Amygdala (tissue), 56 donors: ENCODE measurements around the gene ARNT2.

Source experiments
- DNase-seq, 56 donors: peaks; one replicate each; lab custom pipeline; 2025; lab: John Stamatoyannopoulos, UW

Gene ARNT2

DNA sequence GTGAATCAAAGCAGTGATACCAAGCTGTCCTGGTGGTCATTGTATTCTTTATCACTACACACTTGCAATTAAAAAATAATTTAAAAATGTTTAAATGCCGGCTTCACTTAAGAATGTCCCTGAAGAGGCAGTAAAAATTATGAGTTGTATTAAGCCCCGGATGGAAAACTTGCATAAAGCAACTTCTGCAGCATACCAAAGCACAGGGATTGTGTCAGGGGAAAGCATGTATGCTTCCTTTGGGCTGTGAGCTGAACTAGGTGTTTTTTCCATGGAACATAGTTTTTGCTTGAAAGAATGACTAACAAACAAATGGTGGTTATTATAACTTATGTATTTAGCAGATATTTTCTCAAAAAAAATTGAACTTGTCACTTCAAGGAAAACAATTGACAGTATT, 143.1 kb downstream of the ARNT2 start:
- DNase-seq = no peak

DNA sequence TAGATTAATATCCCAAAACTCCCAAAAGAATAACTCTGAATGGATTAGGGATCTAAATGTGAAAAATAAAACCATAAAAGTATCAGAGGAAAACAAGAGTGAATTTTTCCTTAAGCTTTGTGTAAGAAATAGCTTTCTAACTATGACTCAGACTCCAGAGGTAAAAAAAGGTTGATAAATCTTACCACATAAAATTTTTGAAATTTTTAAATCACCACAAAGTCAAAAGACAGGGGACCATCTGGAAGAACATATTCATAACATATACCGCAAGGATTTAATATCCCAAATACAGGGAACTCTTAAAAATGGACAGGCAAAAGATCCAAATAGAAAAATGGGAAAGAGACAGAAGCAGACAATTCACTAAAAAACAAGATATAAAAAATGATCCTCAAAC, 145.0 kb downstream of the ARNT2 start:
- DNase-seq = no peak

DNA sequence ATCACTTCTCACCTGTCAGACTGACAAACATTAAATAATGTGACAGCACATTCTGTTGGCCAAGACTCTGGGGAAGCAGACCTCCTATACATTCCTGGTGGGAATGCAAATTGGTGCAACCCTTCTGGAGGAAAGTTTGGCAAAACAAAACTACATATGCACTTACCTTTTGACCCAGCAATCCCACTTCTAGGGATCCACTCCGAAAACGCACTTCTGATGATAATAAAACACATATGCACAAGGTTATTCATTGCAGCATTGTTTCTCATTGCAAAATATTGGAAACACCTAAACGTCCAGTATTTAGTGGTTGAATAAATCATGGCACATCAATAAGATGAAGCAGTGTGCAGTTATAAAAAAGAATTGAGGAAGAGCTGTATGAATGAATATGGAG, 145.5 kb downstream of the ARNT2 start:
- no peak for DNase-seq

DNA sequence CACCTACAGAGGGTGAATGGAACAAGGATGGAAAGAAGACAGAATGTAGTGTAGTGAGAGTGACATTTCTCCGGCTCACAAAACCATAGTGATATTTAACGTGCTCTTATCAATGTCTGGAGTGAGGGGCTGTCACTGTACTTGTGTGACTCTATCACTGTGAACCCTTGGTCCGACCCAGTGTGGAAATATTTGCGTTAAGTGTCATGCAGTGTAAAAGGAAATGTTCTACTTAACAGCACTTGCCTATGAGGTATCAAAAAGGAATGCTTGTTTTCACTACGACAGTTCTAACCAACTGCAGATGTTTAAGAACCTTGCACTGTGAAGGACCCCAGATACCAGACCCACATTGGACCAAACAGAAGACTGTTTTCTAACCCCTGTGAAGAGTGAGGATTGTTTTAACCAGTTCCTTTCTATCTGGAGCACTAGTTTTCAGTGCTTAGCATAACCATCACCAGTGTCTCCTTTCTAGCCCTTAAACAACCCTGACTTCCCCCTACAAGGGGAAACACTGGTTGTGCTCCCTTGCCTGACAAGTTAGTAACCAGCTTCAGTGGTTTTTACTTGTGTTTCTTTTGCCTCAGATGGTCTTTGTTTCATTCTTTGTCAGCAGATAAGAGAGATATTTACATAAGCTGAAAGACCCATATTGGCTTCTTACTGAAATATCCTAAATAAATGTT, 146.2 kb downstream of the ARNT2 start:
- no peak for DNase-seq

DNA sequence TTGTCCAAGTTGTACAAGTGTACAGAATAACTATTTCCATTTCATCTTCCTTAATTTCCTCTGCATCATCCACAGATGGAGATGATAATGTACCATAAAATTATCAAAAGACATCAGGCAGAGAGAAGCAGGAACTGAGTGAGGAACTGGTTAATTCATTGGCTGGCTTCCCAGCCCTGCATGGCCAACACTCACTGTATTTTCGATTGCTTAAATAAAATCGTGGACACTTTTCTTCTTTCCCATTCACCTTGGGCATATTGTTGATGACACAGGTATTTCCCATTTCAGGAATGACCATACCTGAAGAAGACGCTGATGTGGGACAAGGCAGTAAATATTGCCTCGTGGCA, 146.7 kb downstream of the ARNT2 start:
- no peak for DNase-seq

DNA sequence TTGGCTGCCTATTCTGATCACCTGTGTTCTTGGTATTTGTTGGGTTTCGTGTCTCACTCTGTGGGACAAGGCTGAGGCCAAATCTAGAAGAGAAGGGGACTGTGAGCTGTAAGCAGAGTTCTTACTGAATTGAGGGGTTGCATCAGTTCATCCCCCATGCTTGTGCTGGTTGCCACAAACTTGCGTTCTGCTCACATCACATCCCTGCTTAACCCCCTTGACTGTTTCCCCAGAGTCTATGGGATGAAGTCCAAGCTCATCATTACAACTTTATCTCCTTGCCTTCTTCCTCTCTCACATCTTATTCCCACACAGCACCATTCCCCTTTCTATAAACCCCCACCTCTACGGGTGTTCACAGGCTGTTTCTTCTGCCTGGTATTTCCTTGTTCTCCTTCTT, 147.2 kb downstream of the ARNT2 start:
- DNase-seq = no peak

DNA sequence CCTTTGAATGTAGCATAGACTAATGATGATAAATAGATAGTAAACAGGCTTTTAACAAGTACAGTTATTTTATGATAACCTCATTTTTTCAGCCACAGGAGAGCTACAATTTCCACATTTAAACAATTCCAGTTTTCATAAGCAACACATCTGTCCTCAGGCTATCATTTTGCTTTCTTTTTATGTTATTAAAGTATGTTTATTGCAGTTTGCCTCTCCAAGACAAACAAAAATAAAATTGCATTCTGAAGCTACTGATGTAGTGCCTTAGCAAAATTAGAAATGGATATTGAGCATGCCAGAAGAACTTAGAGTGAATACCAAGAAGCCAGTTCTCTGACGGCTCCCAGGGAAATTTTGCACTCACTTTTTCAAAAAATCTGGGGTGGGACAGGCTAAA, 150.4 kb downstream of the ARNT2 start:
- DNase-seq = no peak

DNA sequence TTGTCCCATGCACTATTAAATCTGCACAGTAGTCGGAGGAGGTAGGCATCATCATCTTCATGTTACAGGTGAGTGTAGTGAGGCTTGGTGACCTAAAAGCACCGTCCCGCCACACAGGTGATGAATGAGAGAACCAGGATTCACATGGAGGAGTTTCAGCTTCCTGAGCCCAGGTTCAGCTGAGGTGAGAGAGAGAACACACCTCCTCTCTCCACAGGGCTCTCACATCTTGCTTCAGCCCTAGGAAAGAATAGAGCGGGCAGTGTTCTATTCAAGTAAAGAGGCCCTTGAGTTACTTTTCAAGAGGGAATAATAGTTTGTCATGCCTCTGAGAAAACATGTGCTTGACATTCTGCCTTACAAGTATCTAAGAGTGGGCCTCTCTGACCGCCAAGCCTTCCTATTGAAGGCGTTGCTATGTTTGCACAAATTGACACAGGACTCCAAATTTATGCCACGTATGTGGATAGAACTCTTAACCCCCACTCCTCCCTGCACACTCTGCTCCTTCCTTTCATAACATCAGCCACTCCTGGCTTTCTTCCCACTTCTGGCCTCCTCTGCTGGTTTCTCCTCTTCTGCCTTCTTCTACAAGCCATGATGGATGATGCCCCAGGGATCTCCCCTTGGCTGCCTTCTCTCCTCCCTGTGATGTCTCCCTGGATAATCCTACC, 152.6 kb downstream of the ARNT2 start:
- DNase-seq = no peak

DNA sequence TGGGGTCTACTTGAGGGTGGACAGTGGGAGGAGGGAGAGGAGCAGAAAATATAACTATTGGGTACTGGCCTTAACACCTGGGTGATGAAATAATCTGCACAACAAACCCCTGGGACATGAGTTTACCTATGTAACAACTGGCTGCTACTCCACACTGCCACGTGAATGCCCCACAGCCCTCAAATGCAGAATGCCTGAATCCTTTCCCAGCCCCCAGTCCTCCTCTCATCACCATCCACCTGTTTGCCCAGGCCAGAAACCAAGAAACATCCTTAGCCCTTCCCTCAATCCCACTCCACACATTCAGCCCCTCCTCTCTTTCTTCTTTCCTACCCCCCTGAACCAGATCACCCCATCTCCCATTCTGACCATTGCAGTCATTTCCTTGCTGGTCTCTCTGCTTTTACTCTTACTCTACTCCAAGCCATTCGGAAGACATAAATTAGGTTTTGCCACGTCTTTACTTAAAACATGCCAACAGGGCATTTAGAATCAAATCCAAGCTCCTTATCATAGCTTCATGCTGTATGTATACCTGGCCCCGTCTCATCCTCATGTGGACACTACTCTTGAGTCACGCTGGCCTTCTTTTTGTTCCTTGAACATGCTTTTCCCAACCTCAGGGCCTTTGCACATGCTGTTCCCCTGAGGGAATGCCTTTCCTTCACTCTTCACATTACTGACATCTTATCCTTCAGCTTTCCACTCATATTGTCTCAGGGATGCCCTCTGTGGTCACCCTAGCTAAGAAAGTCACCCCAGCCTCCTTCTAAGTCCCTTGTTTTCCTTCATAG, 153.5 kb downstream of the ARNT2 start:
- no peak for DNase-seq

DNA sequence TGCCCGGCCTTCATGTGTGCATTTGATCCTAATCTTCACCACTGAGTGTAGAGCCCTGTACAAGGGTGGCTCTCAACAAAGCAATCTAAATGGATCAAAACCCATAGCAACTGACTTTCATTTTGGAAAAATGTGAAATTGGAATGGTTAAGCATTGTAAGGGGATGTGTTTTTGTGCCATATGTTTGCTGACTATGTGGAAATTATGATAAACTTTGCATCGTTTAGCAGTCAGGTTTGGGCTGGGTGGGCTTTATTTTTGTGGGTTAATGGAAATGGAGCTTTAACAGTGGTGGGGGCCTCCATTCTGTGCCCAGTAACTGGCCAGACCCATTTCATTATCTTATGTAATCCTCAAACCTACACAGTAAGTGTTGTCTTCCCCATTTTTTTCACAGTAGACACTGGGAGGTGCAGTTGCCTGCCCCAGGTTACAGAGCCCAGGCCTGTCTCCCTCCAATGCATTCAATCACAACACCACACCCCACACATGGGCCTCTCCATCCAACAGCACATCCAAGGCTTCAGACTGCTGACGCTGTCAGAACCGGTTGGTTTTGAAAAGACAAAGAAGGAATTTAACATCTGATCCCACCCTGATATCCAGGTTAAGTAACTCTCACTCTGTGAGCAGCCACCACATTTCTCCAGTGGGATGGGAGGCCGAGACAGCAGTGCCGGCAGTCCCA, 154.6 kb downstream of the ARNT2 start:
- no peak for DNase-seq

DNA sequence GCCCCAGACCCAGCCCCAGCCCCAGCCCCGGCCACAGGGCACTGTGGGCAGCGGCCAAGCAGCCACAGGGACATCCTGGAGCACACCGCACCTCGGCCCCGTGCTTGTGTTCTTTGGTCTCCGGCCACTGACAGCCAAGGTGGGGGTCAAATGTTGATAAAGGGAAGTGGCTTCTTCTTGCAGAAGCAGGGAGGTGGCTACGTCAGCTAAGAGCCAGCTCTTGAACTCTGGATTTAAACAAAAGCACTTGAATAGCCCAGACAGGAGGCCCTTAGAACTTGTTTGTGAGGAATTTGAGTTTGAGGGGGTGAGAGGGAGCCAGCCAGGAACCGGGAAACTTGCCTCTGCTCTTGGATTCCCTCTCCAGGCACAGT, 155.1 kb downstream of the ARNT2 start:
- DNase-seq = no peak

DNA sequence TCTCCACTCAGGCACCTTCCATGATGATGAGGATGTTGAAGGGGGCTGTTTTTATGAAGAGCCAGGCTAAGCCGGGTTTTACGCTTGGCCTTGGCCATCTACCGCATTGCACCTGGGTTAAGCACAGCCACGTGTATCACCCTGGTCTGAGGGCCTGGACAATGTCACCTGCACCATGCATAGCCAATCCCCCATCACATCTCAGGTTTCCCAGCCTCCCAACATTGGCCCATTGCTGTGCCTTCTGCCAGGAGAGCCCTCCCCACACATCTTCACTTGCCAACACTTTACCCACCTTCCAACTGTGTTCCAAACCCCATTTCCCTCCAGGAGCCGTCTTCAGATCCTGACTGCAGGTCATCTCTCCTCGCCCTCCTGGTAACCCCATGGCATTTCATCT, 155.6 kb downstream of the ARNT2 start:
- no peak for DNase-seq

DNA sequence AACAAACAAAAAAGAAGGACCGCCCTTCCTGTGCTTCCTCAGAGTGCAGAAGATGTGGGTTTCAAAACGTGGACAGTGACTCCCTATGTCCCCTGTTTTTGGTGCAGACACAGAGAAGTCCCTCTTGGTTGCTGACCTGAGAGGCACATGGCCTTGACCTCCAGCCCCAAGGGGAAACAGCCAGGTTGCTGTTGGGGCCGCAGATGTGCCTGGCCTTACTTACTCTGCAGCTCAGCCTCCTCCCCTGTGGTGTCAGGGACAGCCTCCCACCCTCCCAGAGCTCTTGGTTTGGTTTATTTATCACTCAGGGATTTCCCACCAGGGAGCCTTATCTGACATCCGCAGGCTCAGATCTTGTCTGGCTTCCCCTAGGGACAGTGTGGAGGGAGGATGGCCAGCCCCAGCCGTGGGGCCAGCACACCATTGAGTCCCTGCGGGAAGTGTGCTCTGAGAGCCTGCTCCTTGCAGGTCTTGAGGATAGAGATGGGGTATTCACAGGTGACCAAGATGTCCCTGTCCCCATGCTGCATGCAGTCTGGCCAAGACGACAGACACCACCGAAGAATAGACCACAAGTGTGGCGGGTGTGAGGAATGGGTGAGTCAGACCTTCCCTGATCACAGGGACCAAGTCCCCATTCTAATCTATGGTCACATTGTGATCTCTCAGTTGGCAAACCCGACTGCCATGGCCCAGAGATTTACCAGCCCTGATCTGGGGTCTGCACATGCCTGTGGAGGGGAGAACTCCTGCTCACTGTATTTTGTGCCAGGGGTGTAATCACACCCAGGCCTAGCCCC, 156.6 kb downstream of the ARNT2 start:
- no peak for DNase-seq

DNA sequence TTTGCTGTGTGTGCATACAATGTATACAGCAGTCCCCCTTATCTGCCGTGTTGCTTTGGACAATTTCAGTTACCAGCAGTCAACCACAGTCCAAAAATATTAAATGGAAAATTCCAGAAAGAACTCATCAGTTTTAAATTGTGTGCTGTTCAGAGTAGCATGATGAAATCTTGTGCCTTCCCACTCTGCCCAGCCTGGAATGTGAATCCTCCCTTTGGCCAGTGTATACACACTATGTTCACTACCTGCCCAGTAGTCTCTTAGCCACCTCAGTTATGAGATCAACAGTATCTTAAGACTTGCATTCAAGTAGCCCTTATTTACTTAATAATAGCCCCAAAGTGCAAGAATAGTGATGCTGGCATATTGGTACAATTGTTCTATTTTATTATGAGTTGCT, 157.3 kb downstream of the ARNT2 start:
- DNase-seq = no peak

DNA sequence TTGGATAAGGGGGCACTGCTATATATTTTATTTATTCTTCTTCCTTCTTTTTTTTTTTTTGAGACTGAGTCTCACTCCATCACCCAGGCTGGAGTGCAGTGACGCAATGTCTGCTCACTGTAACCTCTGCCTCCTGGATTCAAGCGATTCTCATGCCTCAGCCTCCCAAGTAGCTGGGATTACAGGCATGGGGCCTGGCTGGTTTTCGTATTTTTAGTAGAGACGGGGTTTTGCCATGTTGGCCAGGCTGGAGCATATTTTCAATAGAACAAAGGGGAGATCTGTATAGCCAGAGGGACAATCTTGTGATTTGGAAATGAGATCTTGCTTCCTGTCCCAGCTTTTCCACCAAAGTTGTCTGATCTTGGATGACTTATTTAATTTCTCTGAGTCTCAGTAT, 157.9 kb downstream of the ARNT2 start:
- no peak for DNase-seq

DNA sequence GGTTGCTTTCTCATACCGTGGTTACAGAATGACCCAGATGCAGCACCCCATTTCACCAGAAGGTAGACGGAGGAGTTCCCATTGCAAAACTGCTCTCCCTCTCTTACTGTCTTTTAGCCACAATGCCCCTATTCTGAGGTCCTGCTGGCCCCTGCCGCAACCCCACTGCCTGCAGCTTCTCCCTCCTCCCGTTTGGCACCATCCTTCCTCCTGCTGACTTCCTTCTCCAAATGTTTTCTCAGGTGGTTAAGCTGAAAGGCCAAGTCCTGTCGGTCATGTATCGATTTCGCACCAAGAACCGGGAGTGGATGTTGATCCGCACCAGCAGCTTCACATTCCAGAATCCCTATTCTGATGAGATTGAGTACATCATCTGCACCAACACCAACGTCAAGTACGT, 158.7 kb downstream of the ARNT2 start:
- no peak for DNase-seq

DNA sequence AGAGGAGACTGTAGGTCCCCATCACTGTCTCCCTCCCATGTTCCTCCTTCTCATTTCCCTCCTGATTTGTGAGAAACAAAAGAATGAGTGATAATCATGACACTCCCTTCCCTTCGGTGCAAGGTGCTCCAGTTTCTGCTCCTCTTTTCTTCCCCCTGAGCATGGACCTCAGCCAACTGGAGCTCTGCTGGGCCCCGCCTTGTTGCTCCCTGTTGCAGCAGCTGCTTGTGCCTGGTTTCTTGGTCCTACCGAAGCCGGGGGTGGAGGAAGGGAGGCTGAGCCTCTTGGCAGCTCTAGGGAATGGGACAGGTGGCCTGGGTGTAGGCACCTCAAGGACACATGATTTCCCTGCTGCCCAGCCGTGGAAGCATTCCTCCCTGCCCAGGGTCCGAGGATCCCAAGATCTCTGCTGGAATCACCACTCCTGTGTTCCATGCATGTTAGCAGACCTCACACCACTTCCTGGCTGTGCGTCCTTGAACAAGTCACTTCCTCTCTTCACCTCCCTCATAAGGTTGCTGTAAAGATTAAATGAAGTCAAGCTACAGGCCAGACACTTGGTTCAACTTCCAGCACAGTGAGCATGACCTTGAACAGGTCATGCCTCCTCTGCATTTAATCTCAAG, 159.3 kb downstream of the ARNT2 start:
- DNase-seq = no peak

DNA sequence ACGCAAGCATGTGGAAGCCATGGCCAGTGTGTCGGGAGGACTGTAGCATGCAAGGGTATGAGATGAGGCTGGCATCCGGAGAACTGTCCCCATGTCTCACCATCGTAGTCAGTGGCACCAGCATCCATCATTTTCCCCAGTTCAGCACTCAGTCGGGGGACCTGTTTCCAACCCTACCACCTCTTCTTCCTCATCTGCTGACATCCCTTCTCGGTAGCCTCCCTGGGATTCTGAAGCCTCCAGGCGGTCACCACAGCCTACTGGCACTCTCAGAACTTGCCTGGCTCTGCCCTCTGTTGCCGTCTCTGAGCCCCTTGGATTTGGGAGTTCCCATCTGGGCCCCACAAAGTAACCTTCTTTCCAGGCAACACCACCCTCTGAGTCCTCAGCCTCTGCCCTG, 159.9 kb downstream of the ARNT2 start:
- no peak for DNase-seq

DNA sequence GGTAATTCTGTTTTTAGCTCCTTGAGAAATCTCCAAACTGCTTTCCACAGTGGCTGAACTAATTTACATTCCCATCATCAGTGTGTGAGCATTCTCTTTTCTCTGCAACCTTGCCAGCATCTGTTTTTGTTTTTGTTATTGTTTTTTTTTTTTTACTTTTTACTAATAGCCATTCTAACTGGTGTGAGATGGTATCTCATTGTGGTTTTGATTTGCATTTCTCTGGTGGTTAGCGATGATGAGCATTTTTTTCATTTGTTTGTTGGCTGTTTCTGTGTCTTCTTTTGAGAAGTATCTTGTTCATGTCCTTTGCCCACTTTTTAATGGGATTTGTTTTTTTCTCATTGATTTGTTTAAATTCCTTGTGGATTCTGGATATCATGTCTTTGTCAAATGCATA, 161.2 kb downstream of the ARNT2 start:
- DNase-seq = no peak

DNA sequence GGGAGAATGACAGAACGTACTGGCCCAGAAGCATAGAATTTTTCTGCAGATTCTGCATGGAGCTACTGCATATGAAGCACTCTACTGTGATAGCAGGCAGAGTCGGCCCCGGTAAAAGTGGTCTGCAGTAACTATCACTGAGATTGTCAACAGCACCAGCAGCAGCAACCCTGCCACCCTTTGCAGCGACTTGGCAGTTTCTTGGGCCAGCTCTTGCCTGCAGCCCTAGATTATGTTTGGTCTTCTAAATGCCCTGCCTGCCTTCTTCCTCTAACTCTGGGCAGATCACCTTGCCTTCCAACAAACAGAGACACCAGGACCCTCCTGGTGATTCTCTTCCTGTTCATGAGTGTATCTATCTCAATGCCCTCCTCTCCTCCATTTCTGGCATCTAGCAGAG, 161.8 kb downstream of the ARNT2 start:
- no peak for DNase-seq
